ENCODE results near the gene DGCR8.
"Not testable (repeated sequence)": the region's sequence is repeated elsewhere in the genome, so short reads cannot be mapped to it uniquely, and the experiment has no call there.

The DGCR8 gene

GRCh38 chr22:20064140-20064480 is 15.9 kb upstream of the DGCR8 start:
- Histone ChIP-seq H3K4me3 (IDR thresholded peaks at IDR 0.05; ENCODE audit: insufficient read depth, low read depth, low read length) (no peak overlapping the region), H3K4me1 (ENCODE audit: low read depth, poor library complexity, severe bottlenecking) (no peaks in the 10 kb centered on the region)
- no peak for TF ChIP-seq CTCF (conservative IDR thresholded peaks at IDR 0.05; ENCODE audit: low read depth, low read length)

GRCh38 chr22:20064545-20065262 is 15.3 kb upstream of the DGCR8 start:
- H3K4me1 ChIP-seq (ENCODE audit: low read depth, poor library complexity, severe bottlenecking) = no peaks in the 10 kb centered on the region

More at GRCh38 chr22:20064140-20064480, 15.9 kb upstream of the DGCR8 start:
- no peaks in the 10 kb centered on the region for H3K79me2 ChIP-seq (ENCODE audit: insufficient read depth, low read depth)
- no peak overlapping the region for H3K4me2 ChIP-seq
- H3K27me3 ChIP-seq (ENCODE audit: insufficient read depth, low read depth) = no peaks in the 10 kb centered on the region
- no peak overlapping the region for H2AFZ ChIP-seq (ENCODE audit: low read depth)
- H3K9ac ChIP-seq = no peak overlapping the region
- no peak overlapping the region for H3K27ac ChIP-seq
- H3K36me3 ChIP-seq (ENCODE audit: insufficient read depth) = no peaks in the 10 kb centered on the region
- H4K20me1 ChIP-seq (ENCODE audit: insufficient read depth) = no peaks in the 10 kb centered on the region

GRCh38 chr22:20065896-20066616 is 14.0 kb upstream of the DGCR8 start:
- TF ChIP-seq CTCF (conservative IDR thresholded peaks at IDR 0.05; ENCODE audit: low read depth, low read length) = no peak
- Histone ChIP-seq H3K4me3 (IDR thresholded peaks at IDR 0.05; ENCODE audit: insufficient read depth, low read depth, low read length) (no peak overlapping the region), H3K27ac (no peak overlapping the region), H3K36me3 (ENCODE audit: insufficient read depth) (no peaks in the 10 kb centered on the region), H4K20me1 (ENCODE audit: insufficient read depth) (no peaks in the 10 kb centered on the region), H3K4me2 (no peak overlapping the region), H3K27me3 (ENCODE audit: insufficient read depth, low read depth) (no peaks in the 10 kb centered on the region), H3K79me2 (ENCODE audit: insufficient read depth, low read depth) (no peaks in the 10 kb centered on the region), H3K4me1 (ENCODE audit: low read depth, poor library complexity, severe bottlenecking) (no peaks in the 10 kb centered on the region), H3K9ac (no peak overlapping the region), H2AFZ (ENCODE audit: low read depth) (no peak overlapping the region)

More at GRCh38 chr22:20064545-20065262, 15.3 kb upstream of the DGCR8 start:
- Histone ChIP-seq H3K27ac (no peak overlapping the region), H3K79me2 (ENCODE audit: insufficient read depth, low read depth) (no peaks in the 10 kb centered on the region), H3K4me2 (no peak overlapping the region), H3K27me3 (ENCODE audit: insufficient read depth, low read depth) (no peaks in the 10 kb centered on the region), H2AFZ (ENCODE audit: low read depth) (no peak overlapping the region), H3K4me3 (IDR thresholded peaks at IDR 0.05; ENCODE audit: insufficient read depth, low read depth, low read length) (no peak overlapping the region), H3K36me3 (ENCODE audit: insufficient read depth) (no peaks in the 10 kb centered on the region), H4K20me1 (ENCODE audit: insufficient read depth) (no peaks in the 10 kb centered on the region), H3K9ac (no peak overlapping the region)
- TF ChIP-seq CTCF (conservative IDR thresholded peaks at IDR 0.05; ENCODE audit: low read depth, low read length) = no peak

GRCh38 chr22:20066617-20067383 is 13.2 kb upstream of the DGCR8 start:
- no peaks in the 10 kb centered on the region for H3K27me3 ChIP-seq (ENCODE audit: insufficient read depth, low read depth)
- H3K36me3 ChIP-seq (ENCODE audit: insufficient read depth) = no peaks in the 10 kb centered on the region
- no peaks in the 10 kb centered on the region for H3K4me1 ChIP-seq (ENCODE audit: low read depth, poor library complexity, severe bottlenecking)
- H3K9ac ChIP-seq = no peak overlapping the region
- H2AFZ ChIP-seq (ENCODE audit: low read depth) = no peak overlapping the region
- TF ChIP-seq CTCF (conservative IDR thresholded peaks at IDR 0.05; ENCODE audit: low read depth, low read length) = no peak
- H3K79me2 ChIP-seq (ENCODE audit: insufficient read depth, low read depth) = no peaks in the 10 kb centered on the region
- no peak overlapping the region for H3K4me3 ChIP-seq (IDR thresholded peaks at IDR 0.05; ENCODE audit: insufficient read depth, low read depth, low read length)
- H4K20me1 ChIP-seq (ENCODE audit: insufficient read depth) = no peaks in the 10 kb centered on the region
- H3K27ac ChIP-seq = no peak overlapping the region
- H3K4me2 ChIP-seq = no peak overlapping the region

- not testable (repeated sequence) for H3K27ac ChIP-seq; H3K4me1 ChIP-seq (ENCODE audit: low read depth, poor library complexity, severe bottlenecking); H2AFZ ChIP-seq (ENCODE audit: low read depth); H3K27me3 ChIP-seq (ENCODE audit: insufficient read depth, low read depth); H3K79me2 ChIP-seq (ENCODE audit: insufficient read depth, low read depth); H4K20me1 ChIP-seq (ENCODE audit: insufficient read depth); H3K36me3 ChIP-seq (ENCODE audit: insufficient read depth); H3K4me2 ChIP-seq; H3K4me3 ChIP-seq (IDR thresholded peaks at IDR 0.05; ENCODE audit: insufficient read depth, low read depth, low read length); H3K9ac ChIP-seq
These were observed 12.7 kb upstream of the DGCR8 start for GRCh38 chr22:20067384-20067682.

Measured in KMS-11 (cell line).